Astrocyte of the cerebellum (primary cell): Measurements from ENCODE around the gene MEOX2.

ENCODE experiments used
- DNase-seq: peaks from one replicate; pipeline ENCODE4 v3.0.0-alpha.2; 2011; ENCODE audit warnings: low read depth
- H3K4me3 ChIP-seq: 2 replicates; pipeline ENCODE4 v1.5.1; 2011; ENCODE audit warnings: mild to moderate bottlenecking, low read depth, low read length, moderate library complexity
- in situ Hi-C: cut with HindIII; loops from 2 replicates; pipeline ENCODE4 v1.10.0; 2017; ENCODE audit warnings: low sequenced_read_pairs
- TF ChIP-seq, protein P1 (sequence below): IDR thresholded peaks from 2 replicates; pipeline ENCODE4 v1.5.1; 2012; ENCODE audit warnings: low read length, low read depth, moderate library complexity, mild to moderate bottlenecking; ENCODE audit errors: missing control alignments

Gene MEOX2

DNA sequence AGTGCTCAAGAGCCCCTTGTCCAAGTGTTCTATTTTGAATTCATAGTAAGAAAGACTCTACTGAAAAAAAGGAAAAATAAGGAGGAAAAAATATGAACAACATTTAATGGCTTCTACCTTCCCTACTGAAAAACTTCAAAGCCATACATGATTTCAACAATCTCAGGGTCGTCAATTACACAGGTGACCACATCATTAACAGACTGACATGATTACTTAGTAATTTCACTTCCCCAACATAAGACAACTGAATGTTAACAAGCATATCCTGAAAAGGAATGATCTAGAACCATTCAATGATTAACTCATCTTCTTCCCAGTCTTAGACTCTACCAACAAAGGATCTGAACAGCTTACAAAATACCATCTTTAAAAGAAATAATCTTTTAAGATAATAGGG lies 34.8 kb downstream of the MEOX2 start:
- no peak for DNase-seq
- TF ChIP-seq, protein P1, sequence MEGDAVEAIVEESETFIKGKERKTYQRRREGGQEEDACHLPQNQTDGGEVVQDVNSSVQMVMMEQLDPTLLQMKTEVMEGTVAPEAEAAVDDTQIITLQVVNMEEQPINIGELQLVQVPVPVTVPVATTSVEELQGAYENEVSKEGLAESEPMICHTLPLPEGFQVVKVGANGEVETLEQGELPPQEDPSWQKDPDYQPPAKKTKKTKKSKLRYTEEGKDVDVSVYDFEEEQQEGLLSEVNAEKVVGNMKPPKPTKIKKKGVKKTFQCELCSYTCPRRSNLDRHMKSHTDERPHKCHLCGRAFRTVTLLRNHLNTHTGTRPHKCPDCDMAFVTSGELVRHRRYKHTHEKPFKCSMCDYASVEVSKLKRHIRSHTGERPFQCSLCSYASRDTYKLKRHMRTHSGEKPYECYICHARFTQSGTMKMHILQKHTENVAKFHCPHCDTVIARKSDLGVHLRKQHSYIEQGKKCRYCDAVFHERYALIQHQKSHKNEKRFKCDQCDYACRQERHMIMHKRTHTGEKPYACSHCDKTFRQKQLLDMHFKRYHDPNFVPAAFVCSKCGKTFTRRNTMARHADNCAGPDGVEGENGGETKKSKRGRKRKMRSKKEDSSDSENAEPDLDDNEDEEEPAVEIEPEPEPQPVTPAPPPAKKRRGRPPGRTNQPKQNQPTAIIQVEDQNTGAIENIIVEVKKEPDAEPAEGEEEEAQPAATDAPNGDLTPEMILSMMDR = no peak

DNA sequence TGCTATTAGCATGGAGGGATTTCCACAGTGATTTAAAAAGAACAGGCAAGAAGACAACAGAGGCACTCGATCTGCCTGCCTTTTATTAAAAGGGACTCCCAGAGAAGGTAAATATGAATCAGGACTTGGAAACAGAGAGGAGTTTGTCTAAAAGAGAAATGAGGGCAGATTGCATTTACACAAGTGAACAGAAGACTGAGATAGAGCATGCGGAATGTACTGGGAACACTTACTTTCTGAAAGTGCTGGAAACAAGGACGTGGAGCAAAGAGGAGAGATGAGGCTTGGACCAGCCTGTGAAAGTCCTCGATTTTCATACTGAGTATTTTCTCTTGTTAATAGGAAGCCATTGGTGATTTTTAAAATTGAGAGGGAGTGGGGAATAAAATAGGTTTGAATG lies 35.7 kb downstream of the MEOX2 start:
- TF ChIP-seq, protein P1 = no peak
- H3K4me3 ChIP-seq = no peak overlapping the region
- in situ Hi-C loops = no loop called here
- no peak for DNase-seq

More for the DNA sequence above, 34.8 kb downstream of the MEOX2 start:
- in situ Hi-C loops = no loop called here
- H3K4me3 ChIP-seq = no peak overlapping the region

DNA sequence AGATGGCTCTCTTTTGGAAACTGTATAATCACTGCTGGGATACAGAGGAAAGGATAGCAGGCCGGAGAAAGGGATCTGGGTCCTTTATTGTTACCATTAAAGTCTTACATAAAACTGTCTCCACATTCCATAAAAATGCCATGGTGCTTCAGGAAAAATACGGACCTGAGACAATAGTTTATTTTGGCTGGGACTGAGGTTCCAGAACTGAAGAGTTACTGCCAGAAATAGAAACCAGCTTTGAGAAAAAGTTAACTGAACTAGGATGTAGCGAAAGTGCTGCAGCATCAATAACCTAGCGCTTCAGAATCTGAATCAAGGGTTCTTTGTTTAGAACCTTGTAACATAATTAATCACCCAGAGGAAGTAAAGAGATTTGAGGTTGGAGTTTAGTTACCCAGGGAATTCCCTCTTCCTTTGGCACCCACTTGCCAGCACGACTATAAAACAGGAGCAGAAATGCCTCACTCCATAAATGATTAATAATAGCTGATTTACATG lies 38.0 kb downstream of the MEOX2 start:
- TF ChIP-seq, protein P1 = no peak
- DNase-seq = no peak
- H3K4me3 ChIP-seq = no peak overlapping the region
- in situ Hi-C loops = no loop called here

DNA sequence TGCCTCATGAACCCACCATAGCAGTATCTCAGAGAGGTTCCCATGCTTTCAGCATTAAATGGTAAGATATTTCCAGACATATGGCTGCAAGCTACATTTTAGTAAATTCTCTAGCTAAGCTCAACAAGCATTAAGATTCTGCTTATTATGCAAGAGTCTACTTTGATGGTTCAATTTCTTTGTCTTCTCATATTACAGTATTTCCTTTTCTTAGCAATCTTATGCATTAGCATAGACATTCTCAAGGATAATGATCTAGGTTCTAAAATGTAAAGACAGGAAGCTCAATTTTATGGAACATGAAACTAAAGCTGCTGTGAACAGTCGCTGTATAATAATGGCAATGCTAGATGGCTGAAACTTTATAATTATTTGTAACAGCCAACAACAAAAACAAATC lies 39.2 kb downstream of the MEOX2 start:
- no peak overlapping the region for H3K4me3 ChIP-seq
- in situ Hi-C loops = no loop called here
- TF ChIP-seq, protein P1 = no peak
- no peak for DNase-seq

DNA sequence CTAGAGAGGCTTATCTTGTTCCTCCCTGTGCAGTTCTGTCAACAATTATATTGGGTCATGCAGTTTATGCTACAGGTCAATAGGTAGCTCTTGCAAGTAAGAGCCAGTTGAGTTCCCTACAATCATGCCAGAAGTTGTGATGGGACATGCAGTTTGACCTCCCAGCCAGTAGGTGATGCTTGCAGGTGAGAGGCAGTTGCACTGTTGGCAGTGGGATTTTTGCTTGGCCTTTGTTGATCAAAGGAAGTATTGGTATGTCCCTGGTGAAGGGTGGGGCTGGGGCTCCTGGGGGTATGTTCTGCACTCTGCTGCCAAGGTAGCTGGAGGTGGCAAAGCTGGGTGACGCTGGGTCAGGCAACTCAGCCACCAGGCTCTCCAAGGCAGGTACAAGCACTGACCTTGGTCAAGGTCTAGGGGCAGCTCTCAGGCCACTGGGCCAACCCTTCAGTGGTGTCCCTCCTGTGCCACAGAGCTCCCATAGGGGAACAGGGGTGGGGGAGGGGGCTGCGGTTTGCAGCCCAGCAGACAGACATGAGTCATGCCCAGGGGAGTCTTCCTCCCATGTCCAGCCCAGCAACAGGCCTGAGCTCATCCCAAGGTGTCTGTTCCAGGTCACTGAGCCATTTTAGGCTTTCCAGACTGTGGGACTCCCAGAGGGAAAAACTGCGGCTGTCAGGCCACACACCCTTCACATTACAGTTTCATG lies 43.3 kb downstream of the MEOX2 start:
- TF ChIP-seq, protein P1 = no peak
- in situ Hi-C loops = no loop called here
- DNase-seq = no peak
- no peak overlapping the region for H3K4me3 ChIP-seq

DNA sequence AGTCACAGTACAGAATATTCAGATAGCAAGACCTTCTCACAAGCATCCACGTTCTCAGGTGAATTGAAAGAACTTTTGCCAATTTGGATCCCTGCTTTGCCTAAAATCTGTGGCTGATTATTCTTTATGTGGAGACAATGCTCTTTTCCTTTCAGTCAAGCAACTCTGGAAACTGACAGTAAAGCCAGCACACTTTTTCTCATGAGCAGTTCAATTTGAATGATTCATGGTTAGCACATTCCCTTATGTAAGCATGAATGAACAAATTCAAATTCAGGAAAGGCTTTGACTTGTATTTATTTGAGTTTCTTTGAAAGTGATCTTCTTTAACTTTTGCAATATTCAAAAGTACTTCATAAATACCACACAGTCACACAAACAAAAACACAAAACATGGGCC lies 57.6 kb downstream of the MEOX2 start:
- TF ChIP-seq, protein P1 = no peak
- in situ Hi-C loops = no loop called here
- no peak overlapping the region for H3K4me3 ChIP-seq
- DNase-seq = no peak

DNA sequence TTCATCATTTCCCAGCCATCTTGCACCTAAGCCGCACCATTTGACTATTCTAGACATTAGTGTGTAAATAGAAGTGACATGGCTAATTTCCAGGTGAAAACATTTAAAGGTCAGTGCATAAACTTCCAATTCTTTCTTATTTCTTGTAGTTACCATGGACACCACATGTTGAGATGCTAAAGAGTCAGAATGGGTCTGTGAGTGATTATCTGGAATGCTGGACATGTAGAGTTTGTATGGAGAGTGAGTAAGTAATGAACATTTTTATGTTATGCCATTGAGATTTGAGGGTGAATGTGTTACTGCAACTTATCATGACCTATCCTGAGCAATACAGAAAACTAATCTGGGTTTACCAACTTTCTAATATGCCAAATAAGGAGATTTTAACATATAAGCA lies 60.4 kb downstream of the MEOX2 start:
- H3K4me3 ChIP-seq = no peak overlapping the region
- TF ChIP-seq, protein P1 = no peak
- in situ Hi-C loops = no loop called here
- no peak for DNase-seq
